GM23338 (cell line): ENCODE measurements around the gene HACD2. TPM values are rescaled to one million over a fixed set of nuclear protein-coding genes. Genes with fewer than 3 reads are reported as not detected.

Experiments used
- ATAC-seq: fragments of 200-7000 bp; cut with Tn5 transposase; 3 replicates; pipeline ENCODE4 v1.9.1; 2020
- DNase-seq: peaks from one replicate; pipeline ENCODE4 v3.0.0-alpha.2; 2015; ENCODE audit warnings: low spot score
- H2AFZ ChIP-seq: fragments of 200-600 bp; sonication (generic); 2 replicates; pipeline ENCODE4 v1.8.0; 2016; ENCODE audit warnings: antibody characterized with exemption, mild to moderate bottlenecking, moderate library complexity
- H3F3A ChIP-seq: fragments of 200-600 bp; sonication (generic); replicated peaks from 2 replicates; pipeline ENCODE4 v1.8.0; 2017; ENCODE audit warnings: antibody characterized with exemption, mixed run types, low read depth
- H3K27ac ChIP-seq: fragments of 200-600 bp; sonication (generic); 2 replicates; pipeline ENCODE4 v1.6.1; 2016; ENCODE audit warnings: low read depth
- H3K27me3 ChIP-seq: fragments of 200-600 bp; sonication (generic); 2 replicates; pipeline ENCODE4 v1.8.0; 2016; ENCODE audit warnings: mild to moderate bottlenecking, mixed run types, moderate library complexity; ENCODE audit not compliant: insufficient read depth
- H3K36me3 ChIP-seq: fragments of 200-600 bp; sonication (generic); 2 replicates; pipeline ENCODE4 v1.8.0; 2016; ENCODE audit warnings: mild to moderate bottlenecking; ENCODE audit not compliant: insufficient read depth
- H3K4me1 ChIP-seq: fragments of 200-600 bp; sonication (generic); 2 replicates; pipeline ENCODE4 v1.8.0; 2016; ENCODE audit warnings: mild to moderate bottlenecking, moderate library complexity; ENCODE audit not compliant: insufficient read depth
- H3K4me2 ChIP-seq: fragments of 200-600 bp; sonication (generic); 2 replicates; pipeline ENCODE4 v1.7.1; 2017; ENCODE audit warnings: mixed run types
- H3K4me3 ChIP-seq: fragments of 200-600 bp; sonication (generic); 2 replicates; pipeline ENCODE4 v1.6.1; 2016; ENCODE audit warnings: mixed run types
- H3K79me2 ChIP-seq: fragments of 200-600 bp; sonication (generic); replicated peaks from 2 replicates; pipeline ENCODE4 v1.8.0; 2017; ENCODE audit warnings: mild to moderate bottlenecking; ENCODE audit not compliant: insufficient read depth
- H3K9me2 ChIP-seq: fragments of 200-600 bp; sonication (generic); 2 replicates; pipeline ENCODE4 v1.8.0; 2017; ENCODE audit not compliant: insufficient read depth
- H4K20me1 ChIP-seq: fragments of 200-600 bp; sonication (generic); replicated peaks from 2 replicates; pipeline ENCODE4 v1.8.0; 2017; ENCODE audit warnings: mild to moderate bottlenecking; ENCODE audit not compliant: insufficient read depth
- H3K27ac Mint-ChIP-seq: 2 replicates; pipeline ENCODE4 v1.8.0; 2020; ENCODE audit warnings: inconsistent platforms, mild to moderate bottlenecking, moderate library complexity, mixed read lengths
- H3K27me3 Mint-ChIP-seq: 3 replicates; pipeline ENCODE4 v1.8.0; 2022; ENCODE audit warnings: low read depth, mild to moderate bottlenecking, moderate library complexity, mixed read lengths, inconsistent platforms; ENCODE audit not compliant: insufficient read depth, poor library complexity
- H3K36me3 Mint-ChIP-seq: 3 replicates; pipeline ENCODE4 v1.8.0; 2021; ENCODE audit warnings: low read depth, mild to moderate bottlenecking, inconsistent platforms, moderate library complexity, mixed read lengths
- H3K4me1 Mint-ChIP-seq: 3 replicates; pipeline ENCODE4 v1.8.0; 2020; ENCODE audit warnings: mild to moderate bottlenecking, inconsistent platforms, mixed read lengths
- H3K4me3 Mint-ChIP-seq: 3 replicates; pipeline ENCODE4 v1.8.0; 2021; ENCODE audit warnings: moderate library complexity, mild to moderate bottlenecking, inconsistent platforms, mixed read lengths
- H3K9me3 Mint-ChIP-seq: 3 replicates; pipeline ENCODE4 v1.8.0; 2020; ENCODE audit warnings: moderate library complexity, mild to moderate bottlenecking, inconsistent platforms, mixed read lengths
- CREB1 ChIP-seq: fragments of 250-450 bp; sonication (Bioruptor Pico); IDR thresholded peaks from 2 replicates; pipeline ENCODE4 v1.5.0; 2020; ENCODE audit warnings: low read depth, mild to moderate bottlenecking, moderate library complexity
- CTCF ChIP-seq, 2 experiments: fragments of 200-600 bp in 1 of 2; sonication (generic) in 1 of 2; conservative IDR thresholded peaks; 2 replicates each; pipeline versions ENCODE4 v1.5.1 to v1.6.1; 2016 to 2017; ENCODE audit warnings: antibody characterized with exemption in 2 of 2, low read depth in 2 of 2, mild to moderate bottlenecking in 2 of 2, moderate library complexity in 1 of 2
- ETS1 ChIP-seq: IDR thresholded peaks from 2 replicates; pipeline ENCODE4 v1.6.1; 2016; ENCODE audit warnings: antibody characterized with exemption
- EZH2 ChIP-seq: fragments of 200-600 bp; sonication (generic); IDR thresholded peaks from one replicate; pipeline ENCODE4 v1.8.0; 2017; ENCODE audit warnings: antibody characterized with exemption, mild to moderate bottlenecking, low read depth; ENCODE audit not compliant: unreplicated experiment
- EZH2phosphoT487 ChIP-seq: fragments of 200-600 bp; sonication (generic); IDR thresholded peaks from one replicate; pipeline ENCODE4 v1.8.1; 2018; ENCODE audit warnings: antibody characterized with exemption; ENCODE audit not compliant: unreplicated experiment
- JUNB ChIP-seq: IDR thresholded peaks from one replicate; pipeline ENCODE4 v1.6.1; 2016; ENCODE audit warnings: antibody characterized with exemption; ENCODE audit not compliant: unreplicated experiment
- NANOG ChIP-seq: IDR thresholded peaks from 2 replicates; pipeline ENCODE4 v1.6.1; 2016; ENCODE audit warnings: antibody characterized with exemption, borderline replicate concordance
- POLR2AphosphoS5 ChIP-seq: IDR thresholded peaks from 2 replicates; pipeline ENCODE4 v1.6.1; 2016; ENCODE audit warnings: antibody characterized with exemption, low read depth
- REST ChIP-seq: IDR thresholded peaks from one replicate; pipeline ENCODE4 v1.6.1; 2018; ENCODE audit warnings: antibody characterized with exemption; ENCODE audit not compliant: unreplicated experiment
- STAT1 ChIP-seq: IDR thresholded peaks from one replicate; pipeline ENCODE4 v1.6.1; 2016; ENCODE audit warnings: antibody characterized with exemption; ENCODE audit not compliant: unreplicated experiment
- ZNF114 ChIP-seq: fragments of 250-450 bp; sonication (Bioruptor Pico); IDR thresholded peaks from 2 replicates; pipeline ENCODE4 v1.5.0; 2020; ENCODE audit warnings: mild to moderate bottlenecking, moderate library complexity
- ZNF331 ChIP-seq: fragments of 250-450 bp; sonication (Bioruptor Pico); IDR thresholded peaks from 2 replicates; pipeline ENCODE4 v1.5.0; 2020; ENCODE audit warnings: low read depth, mild to moderate bottlenecking, moderate library complexity
- ZNF462 ChIP-seq: fragments of 250-450 bp; sonication (Bioruptor Pico); IDR thresholded peaks from 2 replicates; pipeline ENCODE4 v1.5.0; 2020; ENCODE audit warnings: mild to moderate bottlenecking, moderate library complexity
- polyA plus RNA-seq: library from polyadenylated mRNA; unstranded; fragments of >200 nt; fragmentation: Nextera tagmentation; extraction: Ambion mirVana; gene quantifications from 2 replicates; pipeline ENCODE4 v1.2.1, GENCODE V29; 2016
- total RNA-seq: library from RNA; depleted of rRNA; stranded (reverse); fragments of >200 nt; shearing (Covaris generic); gene quantifications from 2 replicates; pipeline ENCODE4 v1.2.3, GENCODE V29; 2014

HACD2 gene
- total and polyA plus RNA-seq, 2 experiments from 2014 or later = 13.4 to 31.5 TPM

- Histone ChIP-seq H3K4me3 (no peak overlapping the region), H3K79me2 (no peaks in the 10 kb centered on the region), H3K36me3 (no peaks in the 10 kb centered on the region), H2AFZ (no peak overlapping the region), H3K9me2 (no peaks in the 10 kb centered on the region), H3K27me3 (no peaks in the 10 kb centered on the region), H3F3A (no peaks in the 10 kb centered on the region), H4K20me1 (peaks cover 4% of the 10 kb centered on the region; the same call in 1 of the 2 replicates), H3K4me2 (no peak overlapping the region), H3K4me1 (no peaks in the 10 kb centered on the region), H3K27ac (no peak overlapping the region)
- H3K9me3 Mint-ChIP-seq = no peaks in the 10 kb centered on the region
- H3K27me3 Mint-ChIP-seq = no peaks in the 10 kb centered on the region
- H3K36me3 Mint-ChIP-seq = no peaks in the 10 kb centered on the region
- peaks cover 5% of the 10 kb centered on the region; the same call in 1 of the 3 replicates for H3K4me1 Mint-ChIP-seq
- no peak overlapping the region for H3K4me3 Mint-ChIP-seq
- peak; percentile 47 for DNase-seq
- H3K27ac Mint-ChIP-seq = no peak overlapping the region
- peak; percentile 82 for ATAC-seq
- TF ChIP-seq EZH2 (no peak), REST (no peak), STAT1 (no peak), ZNF462 (no peak), JUNB (no peak), CTCF (conservative IDR thresholded peaks at IDR 0.05; ENCODE audit: low read depth in 2 of 2) (no peak), CREB1 (no peak), ZNF114 (CRISPR knock-in tag) (no peak), NANOG (no peak), EZH2phosphoT487 (no peak), ZNF331 (CRISPR knock-in tag) (no peak), ETS1 (no peak), POLR2AphosphoS5 (no peak)
These were observed 21.0 kb upstream of the HACD2 start for GRCh38 chr3:123605789-123606234.
